ENCODE measurements around the gene DLGAP1. TPM values are rescaled to one million over a fixed set of nuclear protein-coding genes. Genes with fewer than 3 reads are reported as not detected.

The DLGAP1 gene
- total RNA-seq, 1 donor from 2014 or later: 3.2 TPM

GRCh38 chr18:3879114-3879835 is 575.8 kb downstream of the DLGAP1 start:
- intact Hi-C loops (cut with DNase I): no loop called here
- no peak for TF ChIP-seq POLR2A (IDR thresholded peaks at IDR 0.05)
- no peak for TF ChIP-seq POLR2AphosphoS5 (IDR thresholded peaks at IDR 0.05; ENCODE audit: insufficient read depth in 1 of 2, low read depth in 1 of 2)
- TF ChIP-seq CTCF (IDR thresholded peaks at IDR 0.05): no peak
- Histone ChIP-seq H3K27ac (no peak overlapping the region), H3K27me3 (no peaks in the 10 kb centered on the region), H3K4me3 (no peak overlapping the region), H3K9me3 (no peaks in the 10 kb centered on the region), H3K4me1 (no peaks in the 10 kb centered on the region), H3K36me3 (no peaks in the 10 kb centered on the region)
- no peak for DNase-seq (ENCODE audit: extremely low spot score in 2 of 2)

GRCh38 chr18:3878401-3878800 is 576.7 kb downstream of the DLGAP1 start:
- H3K9me3 ChIP-seq: no peaks in the 10 kb centered on the region
- no peak for DNase-seq (ENCODE audit: extremely low spot score in 2 of 2)
- H3K27ac ChIP-seq: no peak overlapping the region
- H3K4me3 ChIP-seq: no peak overlapping the region
- no peaks in the 10 kb centered on the region for H3K27me3 ChIP-seq
- H3K36me3 ChIP-seq: no peaks in the 10 kb centered on the region
- intact Hi-C loops (cut with DNase I): no loop called here
- TF ChIP-seq POLR2AphosphoS5 (IDR thresholded peaks at IDR 0.05; ENCODE audit: insufficient read depth in 1 of 2, low read depth in 1 of 2) (no peak), CTCF (IDR thresholded peaks at IDR 0.05) (no peak), POLR2A (IDR thresholded peaks at IDR 0.05) (no peak)
- H3K4me1 ChIP-seq: no peaks in the 10 kb centered on the region

- H3K4me3 ChIP-seq: no peak overlapping the region
- H3K27ac ChIP-seq: no peak overlapping the region
- intact Hi-C loops (cut with DNase I): no loop called here
- no peak for DNase-seq (ENCODE audit: extremely low spot score in 2 of 2)
- H3K4me1 ChIP-seq: no peaks in the 10 kb centered on the region
- TF ChIP-seq POLR2AphosphoS5 (IDR thresholded peaks at IDR 0.05; ENCODE audit: insufficient read depth in 1 of 2, low read depth in 1 of 2) (no peak), POLR2A (IDR thresholded peaks at IDR 0.05) (no peak), CTCF (IDR thresholded peaks at IDR 0.05) (no peak)
- H3K36me3 ChIP-seq: no peaks in the 10 kb centered on the region
- no peaks in the 10 kb centered on the region for H3K27me3 ChIP-seq
- no peaks in the 10 kb centered on the region for H3K9me3 ChIP-seq
Measured at GRCh38 chr18:3877678-3878077, 577.4 kb downstream of the DLGAP1 start.

GRCh38 chr18:3875961-3876360 is 579.1 kb downstream of the DLGAP1 start:
- Histone ChIP-seq H3K36me3 (no peaks in the 10 kb centered on the region), H3K4me3 (no peak overlapping the region), H3K27me3 (no peaks in the 10 kb centered on the region), H3K9me3 (no peaks in the 10 kb centered on the region), H3K27ac (no peak overlapping the region), H3K4me1 (no peaks in the 10 kb centered on the region)
- no peak for DNase-seq (ENCODE audit: extremely low spot score in 2 of 2)
- TF ChIP-seq CTCF (IDR thresholded peaks at IDR 0.05): no peak
- no peak for TF ChIP-seq POLR2AphosphoS5 (IDR thresholded peaks at IDR 0.05; ENCODE audit: insufficient read depth in 1 of 2, low read depth in 1 of 2)
- TF ChIP-seq POLR2A (IDR thresholded peaks at IDR 0.05): no peak
- intact Hi-C loops (cut with DNase I): no loop called here

- Histone ChIP-seq H3K27ac (no peak overlapping the region), H3K36me3 (no peaks in the 10 kb centered on the region), H3K4me3 (no peak overlapping the region), H3K27me3 (no peaks in the 10 kb centered on the region), H3K9me3 (no peaks in the 10 kb centered on the region), H3K4me1 (no peaks in the 10 kb centered on the region)
- intact Hi-C loops (cut with DNase I): no loop called here
- TF ChIP-seq CTCF (IDR thresholded peaks at IDR 0.05) (no peak), POLR2A (IDR thresholded peaks at IDR 0.05) (no peak)
- no peak for DNase-seq (ENCODE audit: extremely low spot score in 2 of 2)
Measured at GRCh38 chr18:3875376-3875775, 579.7 kb downstream of the DLGAP1 start.
